ENCODE results near the gene KNTC1. TPM values are rescaled to one million over a fixed set of nuclear protein-coding genes. Genes with fewer than 3 reads are reported as not detected.

KNTC1 gene
- total RNA-seq, 4 donors from 2014 or later = 10.6 to 79.4 (median 23.1) TPM

DNA sequence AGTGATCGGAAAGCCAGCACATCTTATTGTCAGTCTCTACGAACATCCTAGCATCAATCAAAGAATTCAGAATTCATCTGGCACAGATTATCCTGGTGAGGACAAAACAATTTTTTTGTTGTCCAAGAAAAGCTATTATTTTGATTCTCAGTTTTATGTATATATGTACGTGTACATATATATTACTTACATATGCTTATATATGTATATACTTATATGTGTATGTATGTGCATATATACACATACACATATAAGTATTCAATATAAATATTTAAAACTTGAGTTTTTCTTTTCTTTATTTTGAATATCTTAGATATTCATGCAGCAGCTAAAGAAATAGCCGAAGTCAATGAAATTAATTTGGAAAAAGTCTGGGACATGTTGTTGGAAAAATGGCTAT lies 77.9 kb downstream of the KNTC1 start:
- no peak for DNase-seq
- no peaks in the 10 kb centered on the region for H3K27me3 ChIP-seq
- in situ Hi-C loops (cut with MboI; ENCODE audit: low pct_ligation_motif_present in 1 of 4, low pct_unique_long_range_greater_than_20kb in 1 of 4, low sequenced_read_pairs in 3 of 4) = no loop called here
- intact Hi-C loops (cut with DNase I; ENCODE audit: low total_unique reads) = loop anchor here (5.0 kb wide), 1 partner anchor 282 kb away; no protein-coding TSS in a partner anchor
- no peak overlapping the region for H3K4me3 ChIP-seq
- TF ChIP-seq POLR2A (IDR thresholded peaks at IDR 0.05) = no peak
- TF ChIP-seq POLR2AphosphoS5 (IDR thresholded peaks at IDR 0.05) = no peak
- TF ChIP-seq, protein P1, sequence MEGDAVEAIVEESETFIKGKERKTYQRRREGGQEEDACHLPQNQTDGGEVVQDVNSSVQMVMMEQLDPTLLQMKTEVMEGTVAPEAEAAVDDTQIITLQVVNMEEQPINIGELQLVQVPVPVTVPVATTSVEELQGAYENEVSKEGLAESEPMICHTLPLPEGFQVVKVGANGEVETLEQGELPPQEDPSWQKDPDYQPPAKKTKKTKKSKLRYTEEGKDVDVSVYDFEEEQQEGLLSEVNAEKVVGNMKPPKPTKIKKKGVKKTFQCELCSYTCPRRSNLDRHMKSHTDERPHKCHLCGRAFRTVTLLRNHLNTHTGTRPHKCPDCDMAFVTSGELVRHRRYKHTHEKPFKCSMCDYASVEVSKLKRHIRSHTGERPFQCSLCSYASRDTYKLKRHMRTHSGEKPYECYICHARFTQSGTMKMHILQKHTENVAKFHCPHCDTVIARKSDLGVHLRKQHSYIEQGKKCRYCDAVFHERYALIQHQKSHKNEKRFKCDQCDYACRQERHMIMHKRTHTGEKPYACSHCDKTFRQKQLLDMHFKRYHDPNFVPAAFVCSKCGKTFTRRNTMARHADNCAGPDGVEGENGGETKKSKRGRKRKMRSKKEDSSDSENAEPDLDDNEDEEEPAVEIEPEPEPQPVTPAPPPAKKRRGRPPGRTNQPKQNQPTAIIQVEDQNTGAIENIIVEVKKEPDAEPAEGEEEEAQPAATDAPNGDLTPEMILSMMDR (IDR thresholded peaks at IDR 0.05) = no peak
- no peak for TF ChIP-seq EP300 (IDR thresholded peaks at IDR 0.05; ENCODE audit: low read depth)
- no peaks in the 10 kb centered on the region for H3K4me1 ChIP-seq
- H3K27ac ChIP-seq = no peak overlapping the region
- 98 to 99% methylated on average over 4 of the region's 4 CpGs for WGBS, 2 donors (ENCODE audit: low coverage in 1 of 2)
- H3K36me3 ChIP-seq = no peaks in the 10 kb centered on the region
- no peaks in the 10 kb centered on the region for H3K9me3 ChIP-seq

GRCh38 chr12:122609732-122610131 lies 82.7 kb downstream of the KNTC1 start:
- Histone ChIP-seq H3K27me3 (no peaks in the 10 kb centered on the region), H3K36me3 (no peaks in the 10 kb centered on the region), H3K4me3 (no peak overlapping the region), H3K27ac (no peak overlapping the region), H3K4me1 (no peaks in the 10 kb centered on the region), H3K9me3 (no peaks in the 10 kb centered on the region)
- intact Hi-C loops (cut with DNase I; ENCODE audit: low total_unique reads) = loop anchor here (5.0 kb wide), 1 partner anchor 278 kb away; no protein-coding TSS in a partner anchor
- TF ChIP-seq EP300 (IDR thresholded peaks at IDR 0.05; ENCODE audit: low read depth) = no peak
- no peak for TF ChIP-seq POLR2AphosphoS5 (IDR thresholded peaks at IDR 0.05)
- TF ChIP-seq POLR2A (IDR thresholded peaks at IDR 0.05) = no peak
- TF ChIP-seq, protein P1 (IDR thresholded peaks at IDR 0.05) = no peak
- DNase-seq = no peak
- WGBS, 2 donors (ENCODE audit: low coverage in 1 of 2) = 85 to 90% methylated on average over 2 to 3 of the region's 3 CpGs
- in situ Hi-C loops (cut with MboI; ENCODE audit: low pct_ligation_motif_present in 1 of 4, low pct_unique_long_range_greater_than_20kb in 1 of 4, low sequenced_read_pairs in 3 of 4) = no loop called here

DNA sequence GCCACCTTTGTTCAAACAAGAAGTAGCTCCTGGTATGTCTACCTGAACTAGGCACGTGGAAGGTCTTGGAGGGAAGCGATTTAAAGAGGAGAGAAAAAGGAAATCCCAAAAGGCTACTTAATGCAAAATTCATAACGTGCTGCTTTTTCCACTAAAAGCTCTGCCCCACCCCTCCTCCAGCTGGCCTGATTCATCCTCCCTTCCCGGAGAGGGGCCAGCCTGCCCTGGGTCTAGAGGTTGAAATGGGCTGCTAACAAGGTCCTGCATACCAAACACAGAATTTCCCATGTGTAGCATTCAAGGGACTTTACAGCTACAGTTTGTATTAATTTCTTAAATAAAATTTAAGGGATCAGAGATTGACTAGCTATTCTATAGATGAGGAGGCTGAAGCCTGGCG lies 83.2 kb downstream of the KNTC1 start:
- intact Hi-C loops (cut with DNase I; ENCODE audit: low total_unique reads) = no loop called here
- Histone ChIP-seq H3K27ac (no peak overlapping the region), H3K9me3 (no peaks in the 10 kb centered on the region), H3K36me3 (no peaks in the 10 kb centered on the region), H3K4me1 (no peaks in the 10 kb centered on the region), H3K27me3 (no peaks in the 10 kb centered on the region), H3K4me3 (no peak overlapping the region)
- TF ChIP-seq EP300 (IDR thresholded peaks at IDR 0.05; ENCODE audit: low read depth) = no peak
- no peak for TF ChIP-seq POLR2AphosphoS5 (IDR thresholded peaks at IDR 0.05)
- TF ChIP-seq, protein P1 (IDR thresholded peaks at IDR 0.05) = no peak
- no peak for TF ChIP-seq POLR2A (IDR thresholded peaks at IDR 0.05)
- DNase-seq = no peak
- 86 to 96% methylated on average over 4 to 5 of the region's 5 CpGs for WGBS, 2 donors (ENCODE audit: low coverage in 1 of 2)
- in situ Hi-C loops (cut with MboI; ENCODE audit: low pct_ligation_motif_present in 1 of 4, low pct_unique_long_range_greater_than_20kb in 1 of 4, low sequenced_read_pairs in 3 of 4) = no loop called here

GRCh38 chr12:122610911-122611310 lies 83.9 kb downstream of the KNTC1 start:
- 85% methylated on average over 2 of the region's 2 CpGs for WGBS, 2 donors (ENCODE audit: low coverage in 1 of 2)
- H3K36me3 ChIP-seq = no peaks in the 10 kb centered on the region
- intact Hi-C loops (cut with DNase I; ENCODE audit: low total_unique reads) (no loop called here), in situ Hi-C loops (cut with MboI; ENCODE audit: low pct_ligation_motif_present in 1 of 4, low pct_unique_long_range_greater_than_20kb in 1 of 4, low sequenced_read_pairs in 3 of 4) (no loop called here)
- no peaks in the 10 kb centered on the region for H3K9me3 ChIP-seq
- no peaks in the 10 kb centered on the region for H3K4me1 ChIP-seq
- H3K27me3 ChIP-seq = no peaks in the 10 kb centered on the region
- H3K27ac ChIP-seq = no peak overlapping the region
- TF ChIP-seq POLR2AphosphoS5 (IDR thresholded peaks at IDR 0.05) = no peak
- no peak for TF ChIP-seq EP300 (IDR thresholded peaks at IDR 0.05; ENCODE audit: low read depth)
- TF ChIP-seq, protein P1 (IDR thresholded peaks at IDR 0.05) = no peak
- TF ChIP-seq POLR2A (IDR thresholded peaks at IDR 0.05) = no peak
- no peak for DNase-seq
- no peak overlapping the region for H3K4me3 ChIP-seq

All from transverse colon (tissue), 4 donors.